Skeletal muscle tissue (tissue), 4 donors: Measurements from ENCODE around the gene LRRC4. TPM values are rescaled to one million over a fixed set of nuclear protein-coding genes. Genes with fewer than 3 reads are reported as not detected.

ENCODE experiments used
- H3K27ac ChIP-seq: one replicate; pipeline ENCODE4 v1.7.0; 2013; ENCODE audit warnings: mild to moderate bottlenecking, low read depth, low read length, inconsistent platforms
- H3K27me3 ChIP-seq, 3 donors: one replicate each; pipeline ENCODE4 v1.7.0; 2013; ENCODE audit warnings: low read length in 3 of 3; ENCODE audit not compliant: control insufficient read depth in 3 of 3, insufficient read depth in 3 of 3
- H3K36me3 ChIP-seq, 3 donors: one replicate each; pipeline ENCODE4 v1.7.0; 2013; ENCODE audit warnings: low read length in 3 of 3; ENCODE audit not compliant: control insufficient read depth in 3 of 3, insufficient read depth in 3 of 3
- H3K4me1 ChIP-seq, 3 donors: one replicate each; pipeline ENCODE4 v1.7.0; 2013; ENCODE audit warnings: low read length in 3 of 3, mild to moderate bottlenecking in 3 of 3; ENCODE audit not compliant: control insufficient read depth in 3 of 3, insufficient read depth in 3 of 3
- H3K4me3 ChIP-seq, 3 donors: one replicate each; pipeline ENCODE4 v1.7.0; 2013; ENCODE audit warnings: low read length in 3 of 3
- H3K9ac ChIP-seq, 3 donors: one replicate each; pipeline ENCODE4 v1.7.0; 2013; ENCODE audit warnings: low read length in 3 of 3, mild to moderate bottlenecking in 3 of 3, moderate library complexity in 2 of 3, low read depth in 1 of 3
- H3K9me3 ChIP-seq, 3 donors: one replicate each; pipeline ENCODE4 v1.7.0; 2013; ENCODE audit warnings: low read length in 3 of 3; ENCODE audit not compliant: control insufficient read depth in 3 of 3
- total RNA-seq: library from RNA; depleted of rRNA; stranded (reverse); fragments of >200 nt; gene quantifications from one replicate; pipeline ENCODE4 v1.2.3, GENCODE V29; 2014
- donor health status: Osteomylitis.

The LRRC4 gene, protein sequence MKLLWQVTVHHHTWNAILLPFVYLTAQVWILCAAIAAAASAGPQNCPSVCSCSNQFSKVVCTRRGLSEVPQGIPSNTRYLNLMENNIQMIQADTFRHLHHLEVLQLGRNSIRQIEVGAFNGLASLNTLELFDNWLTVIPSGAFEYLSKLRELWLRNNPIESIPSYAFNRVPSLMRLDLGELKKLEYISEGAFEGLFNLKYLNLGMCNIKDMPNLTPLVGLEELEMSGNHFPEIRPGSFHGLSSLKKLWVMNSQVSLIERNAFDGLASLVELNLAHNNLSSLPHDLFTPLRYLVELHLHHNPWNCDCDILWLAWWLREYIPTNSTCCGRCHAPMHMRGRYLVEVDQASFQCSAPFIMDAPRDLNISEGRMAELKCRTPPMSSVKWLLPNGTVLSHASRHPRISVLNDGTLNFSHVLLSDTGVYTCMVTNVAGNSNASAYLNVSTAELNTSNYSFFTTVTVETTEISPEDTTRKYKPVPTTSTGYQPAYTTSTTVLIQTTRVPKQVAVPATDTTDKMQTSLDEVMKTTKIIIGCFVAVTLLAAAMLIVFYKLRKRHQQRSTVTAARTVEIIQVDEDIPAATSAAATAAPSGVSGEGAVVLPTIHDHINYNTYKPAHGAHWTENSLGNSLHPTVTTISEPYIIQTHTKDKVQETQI
- 1.0 TPM for total RNA-seq

DNA sequence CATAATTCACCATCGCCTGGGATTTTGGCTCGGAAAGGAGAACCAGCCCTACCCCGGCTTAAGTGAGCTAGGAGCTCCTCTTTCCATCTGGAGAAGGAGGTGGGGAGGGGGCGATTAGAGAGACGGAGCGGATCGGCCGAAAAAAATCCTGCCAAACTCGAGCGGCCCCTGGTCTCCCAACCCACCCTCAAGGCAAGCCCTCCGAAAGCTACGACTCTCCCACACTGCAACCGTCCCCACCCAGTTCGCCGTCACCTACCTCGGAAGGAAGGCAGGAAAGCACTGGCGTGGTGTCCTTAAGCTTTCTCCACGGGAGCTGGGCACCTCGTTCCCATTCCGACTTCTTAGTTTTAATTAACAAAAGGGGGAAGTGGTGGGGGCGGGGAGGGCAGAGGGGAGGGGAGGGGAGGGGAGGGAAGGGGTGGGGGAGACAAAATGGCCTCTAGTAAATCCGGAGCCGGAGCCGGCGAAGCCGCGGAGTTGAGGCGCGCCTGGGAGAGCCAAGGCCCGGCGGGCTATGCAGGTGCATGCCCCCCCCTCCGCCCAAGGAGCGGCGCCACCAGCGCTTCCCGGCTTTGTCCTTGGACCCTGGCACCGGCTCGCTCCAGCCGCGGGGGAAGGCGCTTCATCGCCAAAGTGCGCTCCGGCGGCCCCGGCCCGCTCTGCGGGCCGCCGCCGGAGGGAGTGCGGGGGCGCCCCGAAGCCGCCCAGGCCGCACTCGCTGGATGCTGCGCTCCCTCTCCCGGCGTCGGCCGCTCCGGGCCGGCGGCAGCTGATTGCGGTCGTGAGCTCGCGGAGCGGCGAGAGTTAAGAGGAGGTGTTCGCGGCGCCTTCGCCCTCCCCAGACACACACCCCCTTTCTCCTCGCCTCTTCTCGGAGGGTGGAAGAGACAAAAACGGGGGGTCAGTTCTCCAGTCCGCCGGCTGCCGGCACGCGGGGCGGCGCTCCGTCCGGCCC is at the start of gene LRRC4:
TSS of gene LRRC4 (minus strand) at position 784 of the 958 bp plus-strand sequence. CDS start 797 bp downstream, outside the sequence.
- H3K27ac ChIP-seq = no peak within 1 kb of the TSS
- H3K4me1 ChIP-seq = peaks cover 13 to 22% (median 14%) of the 10 kb centered on the region in 3 donors
- peaks cover 0 to 7% (median 6%) of the 10 kb centered on the region in 3 donors for H3K36me3 ChIP-seq
- H3K9ac ChIP-seq = peak within 1 kb of the TSS in 2 of 3 donors; percentile 7 to 64
- no peaks in the 10 kb centered on the region for H3K9me3 ChIP-seq
- peaks cover 0 to 25% (median 4%) of the 10 kb centered on the region in 3 donors for H3K27me3 ChIP-seq
- H3K4me3 ChIP-seq = peak within 1 kb of the TSS; percentile 56 to 72 (median 72)

DNA sequence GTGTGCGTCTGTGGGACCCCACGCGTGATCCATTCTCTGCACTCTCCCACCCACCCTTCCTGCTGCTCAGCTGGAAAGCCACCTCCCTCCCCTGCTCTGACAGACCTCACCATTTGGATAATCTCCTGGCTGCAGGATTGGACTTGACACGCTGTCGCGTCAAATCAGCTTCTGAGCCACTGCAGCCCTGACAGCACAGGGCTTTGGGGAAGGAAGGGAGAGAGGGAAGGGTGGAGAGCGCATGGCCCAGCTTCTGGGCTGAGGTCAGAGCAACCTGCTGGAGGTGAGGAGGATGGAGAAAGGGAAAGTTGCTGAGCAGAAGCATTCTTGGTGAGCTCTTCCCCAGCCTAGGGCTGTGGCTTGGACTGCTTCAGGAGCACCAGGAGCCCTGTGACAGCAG is 48.9 kb upstream of the LRRC4 start:
- no peak overlapping the region for H3K27ac ChIP-seq
- no peak overlapping the region for H3K4me3 ChIP-seq
- H3K36me3 ChIP-seq = peaks cover 9 to 19% (median 12%) of the 10 kb centered on the region in 3 donors
- H3K4me1 ChIP-seq = peaks cover 0 to 3% (median 0%) of the 10 kb centered on the region in 3 donors
- H3K9ac ChIP-seq = no peak overlapping the region
- no peaks in the 10 kb centered on the region for H3K9me3 ChIP-seq
- no peaks in the 10 kb centered on the region for H3K27me3 ChIP-seq

DNA sequence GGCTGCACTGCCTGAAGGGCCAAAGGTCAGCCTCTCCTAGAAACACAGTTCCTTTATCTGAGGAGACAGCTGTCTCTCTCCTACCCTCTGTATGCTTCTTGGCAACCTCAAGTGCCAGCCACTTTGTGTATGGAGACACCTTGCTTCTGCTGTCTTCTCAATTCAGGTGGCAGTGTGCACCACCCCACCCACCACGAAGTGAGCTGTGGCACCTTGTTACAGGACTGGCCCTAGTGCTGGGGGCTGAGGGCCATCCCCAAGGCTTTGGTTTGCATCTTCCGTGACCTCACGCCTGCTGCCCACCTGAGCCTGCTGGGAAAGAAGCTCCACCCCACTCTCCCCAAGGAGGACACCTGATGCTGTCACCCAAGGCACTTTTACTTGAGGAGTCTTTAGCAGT is 47.1 kb upstream of the LRRC4 start:
- no peak overlapping the region for H3K27ac ChIP-seq
- no peak overlapping the region for H3K9ac ChIP-seq
- no peak overlapping the region for H3K4me3 ChIP-seq
- peaks cover 12 to 21% (median 14%) of the 10 kb centered on the region in 3 donors for H3K36me3 ChIP-seq
- H3K4me1 ChIP-seq = peaks cover 0 to 3% (median 0%) of the 10 kb centered on the region in 3 donors
- H3K9me3 ChIP-seq = no peaks in the 10 kb centered on the region
- H3K27me3 ChIP-seq = no peaks in the 10 kb centered on the region

DNA sequence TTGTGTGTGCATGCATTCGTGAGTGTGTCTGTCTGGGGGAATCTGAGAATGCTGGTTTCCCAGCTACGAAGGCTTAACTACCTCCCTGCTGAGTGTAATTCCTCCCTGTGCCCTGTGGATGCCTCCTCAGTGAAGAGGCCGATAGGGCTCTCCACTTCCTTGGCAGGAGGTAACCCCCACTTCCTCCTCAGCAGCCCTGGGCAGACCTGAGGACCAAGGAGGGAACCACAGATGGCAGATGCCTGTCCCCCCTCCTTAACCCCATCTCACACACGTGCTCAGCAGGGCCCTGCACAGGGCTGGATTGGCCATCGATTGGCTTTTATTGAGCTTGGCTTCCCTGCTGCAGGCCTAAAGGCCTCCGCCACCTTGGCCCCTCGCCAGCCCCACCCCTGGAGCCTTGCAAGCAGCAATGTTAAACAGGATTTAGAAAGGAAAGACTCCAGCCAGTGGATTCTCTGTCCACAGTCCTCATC is 45.6 kb upstream of the LRRC4 start:
- Histone ChIP-seq H3K27me3 (no peaks in the 10 kb centered on the region), H3K9me3 (no peaks in the 10 kb centered on the region), H3K4me3 (no peak overlapping the region), H3K36me3 (peaks cover 11 to 17% (median 14%) of the 10 kb centered on the region in 3 donors), H3K4me1 (peaks cover 0 to 3% (median 0%) of the 10 kb centered on the region in 3 donors), H3K9ac (no peak overlapping the region), H3K27ac (no peak overlapping the region)

DNA sequence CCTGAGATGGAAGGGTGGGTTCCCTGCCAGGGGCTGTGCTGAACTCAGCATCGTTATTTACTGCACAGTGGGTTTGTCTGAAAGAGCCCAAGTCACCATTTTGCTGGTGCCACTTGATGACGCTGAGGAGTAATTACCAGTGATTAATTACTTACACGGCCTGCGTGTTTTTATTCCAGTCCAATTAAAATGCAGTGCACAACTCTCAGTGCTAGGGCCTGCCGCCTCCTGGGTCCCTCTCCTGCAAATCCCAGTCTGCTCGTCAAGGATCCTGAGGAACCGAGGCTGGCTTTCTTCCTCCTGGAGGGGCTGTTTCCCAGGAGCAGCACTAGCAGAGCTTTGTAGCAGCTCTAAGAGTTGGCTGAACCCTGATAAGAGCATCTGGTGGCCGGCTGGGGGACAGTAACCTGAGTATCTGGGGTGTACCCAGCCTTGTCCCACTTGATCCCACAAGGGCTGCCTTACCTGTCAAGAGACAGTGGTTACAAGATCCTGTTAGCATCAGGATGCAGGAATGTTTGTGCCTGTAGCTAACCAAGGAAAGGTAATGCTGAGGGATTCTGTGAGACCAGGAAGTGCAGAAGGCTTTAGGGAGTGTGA is 45.1 kb upstream of the LRRC4 start:
- Histone ChIP-seq H3K27ac (no peak overlapping the region), H3K36me3 (peaks cover 5 to 13% (median 12%) of the 10 kb centered on the region in 3 donors), H3K9ac (no peak overlapping the region), H3K4me3 (no peak overlapping the region), H3K9me3 (no peaks in the 10 kb centered on the region), H3K27me3 (no peaks in the 10 kb centered on the region), H3K4me1 (peaks cover 0 to 3% (median 0%) of the 10 kb centered on the region in 3 donors)

DNA sequence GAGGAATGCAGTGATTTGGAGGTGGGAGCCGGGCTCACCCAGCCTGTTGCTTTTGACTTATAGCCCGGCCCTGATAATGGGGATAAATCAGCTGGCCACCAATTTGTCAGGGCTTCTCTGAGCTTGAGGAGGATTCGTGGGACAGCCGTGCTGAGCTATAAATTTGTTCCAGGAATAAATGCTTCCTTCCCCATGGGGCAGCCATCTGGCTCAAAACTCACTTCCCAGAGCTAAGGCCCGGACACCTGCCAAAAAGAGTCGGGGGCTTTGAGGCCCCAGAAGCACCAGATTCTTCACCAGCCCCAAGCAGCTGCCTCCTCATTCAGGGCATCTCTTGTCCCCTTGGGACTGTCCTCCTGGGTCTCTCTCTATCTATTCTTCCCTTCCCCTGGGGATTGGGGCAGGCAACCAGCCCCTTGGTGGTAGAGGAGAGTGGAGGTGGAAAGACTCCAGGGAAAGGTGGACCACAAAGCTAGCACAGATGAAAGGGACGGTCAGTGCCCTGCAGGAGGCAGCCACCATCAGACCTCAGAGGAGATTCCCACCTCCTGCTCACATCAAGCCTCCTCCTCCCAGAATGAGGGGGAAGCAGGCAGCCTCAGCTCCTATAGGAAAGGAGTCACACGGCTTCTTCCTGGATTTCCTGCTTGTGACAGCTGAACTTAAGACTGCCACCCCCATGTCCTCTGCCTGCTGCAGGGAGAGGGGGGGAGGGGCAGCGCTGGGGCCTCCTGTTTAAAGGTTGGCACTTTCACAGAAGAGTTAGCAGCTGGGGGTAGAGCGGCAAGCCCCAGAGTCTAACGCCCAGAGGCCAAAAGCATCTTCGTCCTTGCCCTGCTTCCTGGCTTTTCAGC is 44.2 kb upstream of the LRRC4 start:
- Histone ChIP-seq H3K9me3 (no peaks in the 10 kb centered on the region), H3K4me3 (no peak overlapping the region), H3K4me1 (peaks cover 0 to 3% (median 0%) of the 10 kb centered on the region in 3 donors), H3K27ac (no peak overlapping the region), H3K36me3 (peaks cover 4 to 11% (median 10%) of the 10 kb centered on the region in 3 donors), H3K27me3 (no peaks in the 10 kb centered on the region), H3K9ac (no peak overlapping the region)

DNA sequence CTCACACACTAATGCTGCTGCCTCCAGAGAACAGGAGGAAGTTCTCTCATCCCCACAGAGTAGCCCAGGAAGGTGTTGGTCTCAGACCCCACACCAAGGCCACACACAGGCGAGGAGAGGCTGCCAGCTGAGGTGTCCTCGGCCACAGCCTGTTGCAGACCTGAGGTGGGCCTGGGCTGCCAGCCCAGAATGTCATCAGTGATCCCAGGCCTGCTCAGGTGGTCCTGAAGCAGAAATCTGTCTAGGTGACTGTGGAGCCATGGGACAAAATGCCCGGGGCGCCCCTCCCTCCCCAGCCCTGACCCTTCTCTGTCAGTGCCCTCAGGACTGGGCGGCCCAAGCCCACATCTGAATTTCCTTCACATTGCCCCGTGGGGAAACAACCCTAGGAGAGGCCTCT is 43.5 kb upstream of the LRRC4 start:
- Histone ChIP-seq H3K4me3 (no peak overlapping the region), H3K27me3 (no peaks in the 10 kb centered on the region), H3K9ac (no peak overlapping the region), H3K4me1 (peaks cover 0 to 3% (median 0%) of the 10 kb centered on the region in 3 donors), H3K9me3 (no peaks in the 10 kb centered on the region), H3K27ac (no peak overlapping the region), H3K36me3 (peaks cover 4 to 11% (median 10%) of the 10 kb centered on the region in 3 donors)

DNA sequence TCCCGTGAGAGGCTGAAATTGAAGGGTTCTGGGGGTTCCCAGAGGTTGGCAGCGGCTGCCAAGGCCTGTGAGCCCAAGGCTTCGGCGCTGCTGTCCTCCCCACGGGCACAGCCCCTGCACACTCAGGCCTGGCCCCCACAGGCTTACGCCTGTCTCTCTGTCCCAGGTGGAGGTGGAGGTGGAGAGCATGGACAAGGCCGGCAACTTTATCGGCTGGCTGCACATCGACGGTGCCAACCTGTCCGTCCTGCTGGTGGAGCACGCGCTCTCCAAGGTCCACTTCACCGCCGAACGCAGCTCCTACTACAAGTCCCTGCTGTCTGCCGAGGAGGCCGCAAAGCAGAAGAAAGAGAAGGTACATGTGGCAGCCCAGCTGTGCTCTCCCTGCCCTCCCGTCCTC is 43.1 kb upstream of the LRRC4 start:
- Histone ChIP-seq H3K36me3 (peaks cover 4 to 11% (median 10%) of the 10 kb centered on the region in 3 donors), H3K27me3 (no peaks in the 10 kb centered on the region), H3K9me3 (no peaks in the 10 kb centered on the region), H3K4me3 (no peak overlapping the region), H3K4me1 (peaks cover 0 to 3% (median 0%) of the 10 kb centered on the region in 3 donors), H3K9ac (no peak overlapping the region), H3K27ac (no peak overlapping the region)
